IMR-90 (cell line): ENCODE results near the gene AGBL3. TPM values are rescaled to one million over a fixed set of nuclear protein-coding genes. Genes with fewer than 3 reads are reported as not detected.

Source experiments
- ATAC-seq: fragments of 200-7000 bp; cut with Tn5 transposase; 2 replicates; pipeline ENCODE4 v1.9.1; 2020; ENCODE audit warnings: low read depth, mild to moderate bottlenecking, moderate library complexity
- BruUV-seq: library from RNA; stranded (reverse); fragments of 400-500 nt; replicated peaks from 2 replicates; lab custom pipeline; 2021; lab: Mats Ljungman, UMichigan
- CTCF ChIA-PET: fragments of 300-600 bp; formaldehyde crosslinking; extraction: SDS; loops from one replicate; lab custom pipeline; 2021; ENCODE audit warnings: antibody characterized with exemption; lab: Yijun Ruan, JAX
- POLR2A ChIA-PET: fragments of 300-600 bp; sonication (Branson Sonifier 250); formaldehyde crosslinking; loops from one replicate; lab custom pipeline; 2022; ENCODE audit warnings: antibody characterized with exemption; ENCODE audit not compliant: unreplicated experiment; lab: Charles Lee
- DNase-seq: peaks from one replicate; pipeline ENCODE4 v3.0.0; 2013
- H2AFZ ChIP-seq: replicated peaks from 2 replicates; pipeline ENCODE3; 2013; ENCODE audit warnings: low read length, mild to moderate bottlenecking; ENCODE audit not compliant: poor library complexity
- H2AK5ac ChIP-seq: 2 replicates; pipeline ENCODE4 v1.6.1; 2013; ENCODE audit warnings: low read depth, low read length, inconsistent platforms
- H2AK9ac ChIP-seq: replicated peaks from 2 replicates; pipeline ENCODE3; 2013; ENCODE audit warnings: mild to moderate bottlenecking, low read depth, low read length, moderate library complexity; ENCODE audit not compliant: poor library complexity
- H2BK120ac ChIP-seq: 2 replicates; pipeline ENCODE4 v1.6.1; 2013; ENCODE audit warnings: low read depth, low read length, inconsistent platforms
- H2BK15ac ChIP-seq: 3 replicates; pipeline ENCODE4 v1.6.1; 2013; ENCODE audit warnings: low read depth, low read length, inconsistent platforms
- H2BK20ac ChIP-seq: 2 replicates; pipeline ENCODE4 v1.6.1; 2013; ENCODE audit warnings: low read depth, mild to moderate bottlenecking, inconsistent platforms, low read length, moderate library complexity
- H2BK5ac ChIP-seq: 2 replicates; pipeline ENCODE4 v1.6.1; 2013; ENCODE audit warnings: mild to moderate bottlenecking, low read depth, low read length, inconsistent platforms; ENCODE audit not compliant: poor library complexity, severe bottlenecking
- H3K14ac ChIP-seq: replicated peaks from 2 replicates; pipeline ENCODE4 v1.6.1; 2013; ENCODE audit warnings: low read depth, low read length, inconsistent platforms
- H3K18ac ChIP-seq: 2 replicates; pipeline ENCODE4 v1.6.1; 2013; ENCODE audit warnings: low read depth, low read length, control low read depth
- H3K23ac ChIP-seq: 2 replicates; pipeline ENCODE4 v1.6.1; 2013; ENCODE audit warnings: low read depth, low read length, inconsistent platforms
- H3K27ac ChIP-seq: 2 replicates; pipeline ENCODE4 v1.5.1; 2013; ENCODE audit warnings: mild to moderate bottlenecking, control low read depth, low read length; ENCODE audit not compliant: insufficient read depth
- H3K27me3 ChIP-seq: 2 replicates; pipeline ENCODE4 v1.6.1; 2013; ENCODE audit warnings: low read length; ENCODE audit not compliant: control insufficient read depth, insufficient read depth
- H3K36me3 ChIP-seq: 2 replicates; pipeline ENCODE4 v1.6.1; 2013; ENCODE audit warnings: low read length, mixed read lengths; ENCODE audit not compliant: control insufficient read depth, insufficient read depth
- H3K4ac ChIP-seq: 2 replicates; pipeline ENCODE4 v1.6.1; 2013; ENCODE audit warnings: low read depth, low read length, inconsistent platforms
- H3K4me1 ChIP-seq: 2 replicates; pipeline ENCODE4 v1.6.1; 2013; ENCODE audit warnings: low read length, mixed read lengths; ENCODE audit not compliant: control insufficient read depth, insufficient read depth
- H3K4me2 ChIP-seq: 2 replicates; pipeline ENCODE4 v1.6.1; 2013; ENCODE audit warnings: low read depth, mild to moderate bottlenecking, control low read depth, low read length, moderate library complexity
- H3K4me3 ChIP-seq: 2 replicates; pipeline ENCODE4 v1.5.1; 2013; ENCODE audit warnings: low read depth, mild to moderate bottlenecking, control low read depth, low read length, moderate library complexity; ENCODE audit not compliant: insufficient read depth
- H3K56ac ChIP-seq: 2 replicates; pipeline ENCODE4 v1.6.1; 2013; ENCODE audit warnings: low read length, inconsistent platforms; ENCODE audit not compliant: insufficient read depth; ENCODE audit errors: extremely low read depth
- H3K79me1 ChIP-seq, 2 experiments: 2 replicates each; pipeline ENCODE4 v1.6.1; 2013; ENCODE audit warnings: low read length in 2 of 2, inconsistent platforms in 1 of 2, low read depth in 1 of 2
- H3K9ac ChIP-seq: 2 replicates; pipeline ENCODE4 v1.6.1; 2013; ENCODE audit warnings: low read depth, low read length, control low read depth
- H3K9me1 ChIP-seq: 2 replicates; pipeline ENCODE4 v1.6.1; 2013; ENCODE audit warnings: low read length, inconsistent platforms; ENCODE audit not compliant: insufficient read depth
- H3K9me3 ChIP-seq: 2 replicates; pipeline ENCODE4 v1.6.1; 2013; ENCODE audit warnings: low read length; ENCODE audit not compliant: control insufficient read depth, insufficient read depth
- H4K20me1 ChIP-seq: 2 replicates; pipeline ENCODE4 v1.6.1; 2013; ENCODE audit warnings: low read length, inconsistent platforms; ENCODE audit not compliant: insufficient read depth
- H4K5ac ChIP-seq: 2 replicates; pipeline ENCODE4 v1.6.1; 2013; ENCODE audit warnings: mild to moderate bottlenecking, low read depth, low read length, control low read depth
- H4K8ac ChIP-seq, 2 experiments: 2 replicates each; pipeline ENCODE4 v1.6.1; 2013; ENCODE audit warnings: low read depth in 2 of 2, low read length in 2 of 2, control low read depth in 1 of 2, inconsistent platforms in 1 of 2
- H4K91ac ChIP-seq: 2 replicates; pipeline ENCODE4 v1.6.1; 2013; ENCODE audit warnings: low read depth, low read length, inconsistent platforms; ENCODE audit not compliant: insufficient read depth
- BHLHE40 ChIP-seq: fragments of 150-350 bp; IDR thresholded peaks from 2 replicates; pipeline ENCODE4 v1.6.1; 2016; ENCODE audit warnings: mild to moderate bottlenecking, low read depth, low read length
- RAD21 ChIP-seq: IDR thresholded peaks from 2 replicates; pipeline ENCODE4 v1.6.1; 2012; ENCODE audit warnings: low read length, improper control_type of control experiment
- whole genome bisulfite sequencing, 2 experiments: methylation state at CpG; one replicate each; pipeline versions ENCODE4 v1.1.5 to v1.1.7; 2013; ENCODE audit warnings: missing lambda C conversion rate in 2 of 2; ENCODE audit not compliant: insufficient read length in 1 of 2; ENCODE audit errors: extremely low coverage in 2 of 2; 5-methylcytosine and 5-hydroxymethylcytosine counted together
- dilution Hi-C: fragments of 300-500 bp; cut with HindIII; formaldehyde crosslinking; loops from one replicate; pipeline ENCODE4 v1.14.3; 2018; ENCODE audit warnings: low sequenced_read_pairs; ENCODE audit not compliant: unreplicated experiment
- in situ Hi-C: fragments of 300-500 bp; cut with MboI; formaldehyde crosslinking; loops from 3 replicates; pipeline ENCODE4 v1.14.3; 2019; ENCODE audit warnings: low sequenced_read_pairs, inconsistent platforms, mixed read lengths
- intact Hi-C: fragments of 100-400 bp; cut with micrococcal nuclease; formaldehyde crosslinking; loops from 2 replicates; pipeline ENCODE4 v1.10.0; 2022
- polyA plus RNA-seq, 3 experiments: library from polyadenylated mRNA; depleted of rRNA; stranded (reverse); fragments of >200 nt; gene quantifications; 2 replicates each; pipeline ENCODE4 v1.2.3, GENCODE V29; 2012; ENCODE audit warnings: low replicate concordance in 1 of 3
- total RNA-seq: library from RNA; depleted of rRNA; stranded (reverse); fragments of >200 nt; gene quantifications from 2 replicates; pipeline ENCODE4 v1.2.3, GENCODE V29; 2012

The AGBL3 gene
- total and polyA plus RNA-seq, 2 of the 4 experiments (the other 2 are of a cell fraction) = 0.18 to 0.65 TPM

DNA sequence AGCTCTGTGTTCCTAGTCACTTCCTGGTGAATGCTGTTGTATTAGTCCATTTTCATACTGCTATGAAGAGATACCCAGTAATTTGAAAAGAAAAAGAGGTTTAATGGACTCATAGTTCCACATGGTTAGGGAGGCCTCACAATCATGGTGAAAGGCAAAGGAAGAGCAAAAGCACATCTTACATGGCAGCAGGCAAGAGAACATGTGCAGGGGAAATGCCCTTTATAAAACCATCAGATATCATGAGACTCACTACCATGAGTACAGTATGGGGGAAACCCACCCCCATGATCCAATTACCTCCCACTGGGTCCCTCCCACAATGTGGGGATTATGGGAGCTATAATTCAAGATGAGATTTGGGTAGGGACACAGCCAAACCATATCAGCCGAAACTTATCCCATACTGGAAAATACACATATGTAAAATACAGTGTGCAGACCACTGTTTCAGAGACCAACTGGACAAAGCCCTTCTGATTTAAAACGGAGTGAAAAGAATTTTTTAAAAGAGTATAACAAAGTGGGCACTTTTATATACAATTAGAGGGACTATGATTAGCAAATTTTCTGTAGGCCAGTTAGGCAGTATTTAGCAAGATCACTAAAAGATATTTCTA lies 176.2 kb downstream of the AGBL3 start:
- H3K4ac ChIP-seq = no peak overlapping the region
- in situ Hi-C loops = loop anchor here (10.0 kb wide), 2 partner anchors 178 to 478 kb away; partner anchors contain the start of gene AGBL3
- no CpG with 5 or more reads among the region's 2 CpGs for WGBS, 2 experiments

More for the DNA sequence above, 176.2 kb downstream of the AGBL3 start:
- POLR2A ChIA-PET = no interaction called here
- TF ChIP-seq RAD21 = no peak
- TF ChIP-seq BHLHE40 = no peak
- Histone ChIP-seq H2BK15ac (no peak overlapping the region), H3K4me1 (peaks cover 16% of the 10 kb centered on the region), H4K91ac (no peak overlapping the region), H4K8ac (no peak overlapping the region), H4K20me1 (0 out of 2 replicates have a peak, but pooled peaks cover 4% of the 10 kb centered on the region), H3K9me3 (no peaks in the 10 kb centered on the region), H2BK5ac (no peak overlapping the region), H2BK120ac (no peak overlapping the region), H3K27ac (no peak overlapping the region), H2BK20ac (no peak overlapping the region), H3K56ac (no peak overlapping the region), H3K79me1 (peaks cover 4 to 48% of the 10 kb centered on the region in 2 experiments), H4K5ac (no peak overlapping the region), H3K4me2 (no peak overlapping the region), H3K9ac (no peak overlapping the region), H2AK5ac (no peak overlapping the region), H3K36me3 (peaks cover 31% of the 10 kb centered on the region), H3K23ac (no peak overlapping the region), H3K27me3 (no peaks in the 10 kb centered on the region), H3K4me3 (no peak overlapping the region), H3K9me1 (peaks cover 8% of the 10 kb centered on the region), H3K14ac (no peak overlapping the region), H2AFZ (no peak overlapping the region), H2AK9ac (no peak overlapping the region), H3K18ac (no peak overlapping the region)
- no peak for ATAC-seq
- no peak for DNase-seq
- intact Hi-C loops = no loop called here
- no TSS peak for BruUV-seq
- dilution Hi-C loops = no loop called here
- CTCF ChIA-PET = interaction anchor here (1.0 kb wide), 1 partner anchor 8 kb away, joined by 3 read pairs; the partner anchor contains the start of gene CYREN
